AG08395 (cell line): Measurements from ENCODE around the gene CHRNE.
"Not testable (repeated sequence)": the region's sequence is repeated elsewhere in the genome, so short reads cannot be mapped to it uniquely, and the experiment has no call there.

Source experiments
- DNase-seq: peaks from one replicate; pipeline ENCODE4 v3.0.0; 2012; ENCODE audit warnings: mixed read lengths, low spot score

The CHRNE gene

GRCh38 chr17:4939796-4940554 lies 37.1 kb upstream of the CHRNE start, which contains the start of the genes RNF167 and SLC25A11:
Gene RNF167, plus strand, starts transcription at chr17:4940268. Its CDS starts 642 bp downstream, at chr17:4940910.
Gene SLC25A11, minus strand, starts transcription at chr17:4940046. Its CDS starts 136 bp downstream, at chr17:4939910.
- peak; percentile 99 for DNase-seq

GRCh38 chr17:4939546-4939795 lies 36.6 kb upstream of the CHRNE start:
- no peak for DNase-seq

- no peak for DNase-seq
These were observed 36.0 kb upstream of the CHRNE start for GRCh38 chr17:4938688-4939545.

DNA sequence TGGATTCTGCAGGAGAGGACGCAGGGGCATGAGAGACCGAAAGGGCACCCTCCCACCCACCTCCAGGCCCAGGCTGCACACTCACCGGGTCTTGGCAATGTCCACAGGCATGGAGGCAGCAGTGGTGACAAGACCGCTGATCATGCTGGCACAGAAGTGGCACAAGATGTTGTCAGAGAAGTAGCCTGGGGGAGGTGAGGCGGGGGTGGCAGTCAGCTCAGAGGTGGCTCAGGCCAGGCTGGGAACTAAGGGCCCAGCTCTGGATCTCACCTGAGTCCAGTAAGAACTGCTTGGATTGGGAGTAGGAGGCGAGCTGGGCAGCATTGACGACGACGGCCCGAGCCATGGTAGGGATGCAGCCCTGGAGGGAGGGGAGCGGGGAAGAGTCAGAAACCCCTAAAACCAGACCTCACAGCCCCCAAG lies 35.2 kb upstream of the CHRNE start:
- DNase-seq = no peak

- no peak for DNase-seq
These were observed 34.7 kb upstream of the CHRNE start for GRCh38 chr17:4937553-4937952.

DNA sequence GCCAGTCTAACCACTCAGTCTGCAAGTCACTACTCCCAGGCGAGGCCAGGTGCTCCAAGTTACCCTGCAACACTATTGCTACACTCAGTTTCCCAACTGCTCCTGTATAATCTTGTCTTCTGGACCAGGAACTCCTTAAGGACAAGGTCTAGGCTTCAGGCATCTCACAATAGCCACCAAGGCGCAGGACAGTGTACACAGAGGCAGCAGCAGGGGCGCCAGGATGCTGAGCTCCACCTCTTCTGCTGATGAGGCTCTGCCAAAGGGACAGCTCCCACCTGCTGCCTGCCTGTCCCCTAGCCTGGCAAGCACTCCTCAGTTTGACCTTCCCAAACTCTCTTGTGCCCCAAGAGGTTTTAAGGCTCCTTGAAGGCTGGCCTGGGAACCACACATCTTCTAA lies 33.5 kb upstream of the CHRNE start:
- DNase-seq = no peak

GRCh38 chr17:4935650-4936049 lies 32.8 kb upstream of the CHRNE start:
- no peak for DNase-seq

DNA sequence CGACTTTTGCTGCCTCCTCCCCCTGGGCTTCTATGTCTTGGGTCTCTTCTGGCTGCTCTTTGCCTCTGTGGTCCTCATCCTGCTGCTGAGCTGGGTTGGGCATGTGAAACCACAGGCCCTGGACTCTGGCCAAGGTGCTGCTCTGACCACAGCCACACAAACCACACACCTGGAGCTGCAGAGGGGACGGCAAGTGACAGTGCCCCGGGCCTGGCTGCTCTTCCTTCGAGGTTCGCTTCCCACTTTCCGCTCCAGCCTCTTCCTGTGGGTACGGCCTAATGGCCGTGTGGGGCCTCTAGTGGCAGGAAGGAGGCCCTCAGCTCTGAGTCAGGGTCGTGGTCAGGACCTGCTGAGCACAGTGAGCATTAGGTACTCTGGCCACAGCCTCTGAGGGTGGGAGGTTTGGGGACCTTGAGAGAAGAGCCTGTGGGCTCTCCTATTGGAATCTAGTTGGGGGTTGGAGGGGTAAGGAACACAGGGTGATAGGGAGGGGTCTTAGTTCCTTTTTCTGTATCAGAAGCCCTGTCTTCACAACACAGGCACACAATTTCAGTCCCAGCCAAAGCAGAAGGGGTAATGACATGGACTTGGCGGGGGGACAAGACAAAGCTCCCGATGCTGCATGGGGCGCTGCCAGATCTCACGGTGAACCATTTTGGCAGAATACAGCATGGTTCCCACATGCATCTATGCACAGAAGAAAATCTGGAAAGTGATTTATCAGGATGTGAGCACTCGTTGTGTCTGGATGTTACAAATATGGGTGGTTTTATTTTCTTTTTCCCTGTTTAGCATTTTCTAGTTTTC lies 31.5 kb upstream of the CHRNE start:
- DNase-seq = peak; percentile 58

DNA sequence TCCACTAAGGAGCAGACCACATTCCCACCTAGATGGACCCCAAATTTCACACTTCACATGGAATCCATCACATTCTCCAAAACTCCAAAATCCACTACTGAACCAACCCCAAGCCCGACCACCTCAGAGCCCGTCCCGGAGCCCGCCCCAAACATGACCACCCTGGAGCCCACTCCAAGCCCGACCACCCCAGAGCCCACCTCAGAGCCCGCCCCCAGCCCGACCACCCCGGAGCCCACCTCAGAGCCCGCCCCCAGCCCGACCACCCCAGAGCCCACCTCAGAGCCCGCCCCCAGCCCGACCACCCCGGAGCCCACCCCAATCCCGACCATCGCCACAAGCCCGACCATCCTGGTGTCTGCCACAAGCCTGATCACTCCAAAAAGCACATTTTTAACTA lies 30.7 kb upstream of the CHRNE start:
- no peak for DNase-seq

GRCh38 chr17:4932756-4933155 lies 29.9 kb upstream of the CHRNE start:
- DNase-seq = no peak

- no peak for DNase-seq
These were observed 29.1 kb upstream of the CHRNE start, which contains the start of gene GP1BA for GRCh38 chr17:4931963-4932362. Gene GP1BA, plus strand, starts transcription at chr17:4932277. Its CDS starts 328 bp downstream, at chr17:4932605.

- no peak for DNase-seq
These were observed 26.0 kb upstream of the CHRNE start for GRCh38 chr17:4928881-4929280.

DNA sequence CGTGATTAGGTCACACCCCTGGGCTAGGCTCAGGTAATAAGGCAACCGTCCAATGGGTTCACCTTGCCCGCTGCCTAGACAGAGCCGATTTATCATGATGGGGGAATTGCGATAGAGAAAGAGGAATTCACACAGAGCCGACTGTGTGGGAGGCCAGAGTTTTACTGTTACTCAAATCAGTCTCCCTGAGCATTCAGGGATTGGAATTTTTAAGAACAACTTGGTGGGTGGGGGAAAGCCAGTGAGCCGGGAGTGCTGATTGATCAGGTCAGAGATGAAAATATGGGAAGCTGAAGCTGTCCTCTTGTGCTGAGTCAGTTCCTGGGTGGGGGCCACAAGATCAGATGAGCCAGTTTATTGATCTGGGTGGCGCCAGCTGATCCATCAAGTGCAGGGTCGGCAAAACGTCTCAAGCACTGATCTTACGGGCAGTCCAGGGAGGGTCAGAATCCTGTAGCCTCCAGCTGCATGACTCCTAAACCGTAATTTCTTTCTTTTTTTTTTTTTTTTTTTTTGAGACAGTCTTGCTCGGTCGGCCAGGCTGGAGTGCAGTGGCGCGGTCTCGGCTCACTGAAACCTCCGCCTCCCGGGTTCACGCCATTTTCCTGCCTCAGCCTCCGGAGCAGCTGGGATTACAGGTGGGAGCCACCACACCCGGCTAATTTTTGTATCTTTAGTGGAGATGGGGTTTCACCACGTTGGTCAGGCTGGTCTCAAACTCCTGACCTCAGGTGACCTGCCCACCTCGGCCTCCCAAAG lies 23.9 kb upstream of the CHRNE start:
- DNase-seq = not testable (repeated sequence)

DNA sequence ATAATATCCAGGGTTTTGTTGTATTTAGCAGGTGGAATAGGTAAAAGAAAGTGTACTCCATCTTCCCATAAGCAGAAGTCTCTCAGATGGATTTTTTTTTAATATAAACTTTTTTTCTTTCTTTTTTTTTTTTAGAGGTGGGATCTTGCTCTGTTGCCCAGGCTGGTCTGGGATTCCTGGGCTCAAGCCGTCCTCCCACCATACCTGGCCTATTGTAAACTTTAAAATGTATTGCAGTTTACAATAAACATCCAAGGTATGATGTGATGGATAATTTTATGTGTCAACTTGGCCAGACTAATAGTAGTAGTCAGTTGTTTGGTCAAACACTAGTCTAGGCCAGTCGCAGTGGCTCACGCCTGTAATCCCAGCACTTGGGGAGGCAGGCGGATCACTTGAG lies 18.4 kb upstream of the CHRNE start:
- no peak for DNase-seq

- no peak for DNase-seq
These were observed 17.6 kb upstream of the CHRNE start for GRCh38 chr17:4920351-4921048.

DNA sequence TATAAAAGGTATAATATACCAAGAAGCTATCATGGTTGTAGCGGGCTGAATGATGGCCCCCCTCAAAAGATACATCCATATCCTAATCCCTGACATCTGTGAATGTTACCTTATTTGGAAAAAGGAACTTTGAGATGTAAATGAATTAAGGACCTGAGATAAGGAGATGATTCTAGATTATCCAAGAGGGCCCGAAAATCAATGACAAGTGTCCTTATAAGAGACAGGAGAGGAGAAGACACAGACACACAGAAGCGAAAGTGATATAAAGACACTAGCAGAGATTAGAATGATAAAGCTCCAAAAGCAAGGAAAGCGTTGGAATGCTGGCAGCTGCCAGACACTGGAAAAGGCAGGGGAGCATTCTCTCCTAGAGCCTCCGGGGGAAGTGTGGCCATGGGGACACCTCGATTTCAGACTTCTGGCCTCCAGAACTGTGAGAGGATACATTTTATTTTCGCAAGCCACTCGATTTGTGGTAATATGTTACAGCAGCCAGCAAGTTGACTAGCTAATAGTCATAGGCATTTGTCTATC lies 16.7 kb upstream of the CHRNE start:
- DNase-seq = no peak

DNA sequence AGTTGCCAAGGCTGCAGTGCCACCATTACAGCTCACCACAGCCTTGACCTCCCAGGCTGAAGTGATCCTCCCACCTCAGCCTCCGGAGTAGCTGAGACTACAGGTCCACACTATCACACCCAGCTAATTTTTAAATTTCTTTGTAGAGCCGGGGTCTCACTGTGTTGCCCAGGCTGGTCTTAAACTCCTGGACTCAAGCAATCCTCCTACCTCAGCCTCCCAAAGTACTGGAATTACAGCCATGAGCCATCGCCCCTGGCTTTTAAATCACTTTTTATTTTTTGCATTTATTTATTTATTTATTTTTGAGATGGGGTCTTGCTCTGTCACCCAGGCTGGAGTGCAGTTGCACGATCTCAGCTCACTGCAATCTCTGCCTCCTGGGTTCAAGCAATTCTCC lies 11.7 kb upstream of the CHRNE start:
- not testable (repeated sequence) for DNase-seq

DNA sequence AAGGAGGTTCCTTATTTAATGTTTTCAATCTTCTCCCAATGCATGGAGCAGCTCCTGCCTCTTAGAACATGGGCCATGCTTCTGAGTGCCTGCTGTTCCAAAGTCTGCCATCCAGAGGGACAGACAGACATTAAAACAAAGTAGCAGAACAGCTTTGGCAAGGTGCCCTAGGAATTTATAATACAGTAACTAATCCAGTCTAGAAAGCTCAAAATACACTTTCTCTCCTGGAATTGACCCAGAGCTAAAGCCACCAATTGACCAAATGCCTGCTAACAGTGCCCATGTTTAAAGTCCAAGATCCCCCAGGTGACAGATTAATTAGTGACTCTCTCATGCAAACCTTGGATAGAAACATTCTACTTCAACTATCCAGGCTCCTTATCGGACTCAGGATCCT lies 11.1 kb upstream of the CHRNE start:
- DNase-seq = no peak

DNA sequence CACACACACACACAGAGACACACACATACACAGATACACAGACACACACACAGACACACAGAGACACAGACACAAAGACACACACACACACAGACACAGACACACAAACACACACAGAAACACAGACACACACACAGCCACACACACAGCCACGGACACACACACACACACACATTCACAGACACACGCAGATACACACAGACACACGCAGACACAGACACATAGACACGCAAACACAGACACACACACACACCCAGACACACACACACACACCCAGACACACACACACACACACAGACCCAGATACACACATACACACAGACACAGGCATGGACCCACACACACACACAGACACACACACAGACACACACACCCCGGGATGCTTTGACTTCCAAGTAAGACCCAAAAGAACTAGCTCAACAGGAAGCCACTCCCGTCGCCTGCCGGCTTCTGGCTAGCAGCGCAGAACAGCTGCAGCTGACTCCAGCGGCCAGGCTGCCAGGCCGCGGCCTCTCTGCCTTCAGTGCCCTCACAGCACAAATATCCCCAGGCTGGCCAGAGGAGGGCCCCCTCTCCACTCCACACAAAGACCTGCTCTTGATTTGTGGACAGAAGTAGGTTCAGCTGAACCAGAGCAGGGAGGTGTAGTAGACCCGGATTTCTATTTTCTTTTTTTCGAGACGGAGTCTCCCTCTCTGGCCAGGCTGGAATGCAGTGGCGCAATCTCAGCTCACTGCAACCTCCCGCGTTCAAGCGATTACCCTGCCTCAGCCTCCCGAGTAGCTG lies 6.0 kb upstream of the CHRNE start:
- DNase-seq = peak; percentile 94

GRCh38 chr17:4908301-4908700 lies 5.4 kb upstream of the CHRNE start:
- DNase-seq = no peak
